Progenitor cell of endocrine pancreas (in vitro differentiated cells): Measurements from ENCODE around the gene PPHLN1. TPM values are rescaled to one million over a fixed set of nuclear protein-coding genes. Genes with fewer than 3 reads are reported as not detected.

Source experiments
- DNase-seq: peaks from one replicate; pipeline ENCODE4 v3.0.0; 2021; ENCODE audit warnings: low spot score; ENCODE audit not compliant: unreplicated experiment
- H3K27ac Mint-ChIP-seq: 2 replicates; pipeline ENCODE4 v1.8.0; 2021; ENCODE audit warnings: mild to moderate bottlenecking, moderate library complexity, mixed read lengths
- H3K27me3 Mint-ChIP-seq: 2 replicates; pipeline ENCODE4 v1.8.0; 2021; ENCODE audit warnings: mixed read lengths
- H3K36me3 Mint-ChIP-seq: 2 replicates; pipeline ENCODE4 v1.8.0; 2022; ENCODE audit warnings: mixed read lengths; ENCODE audit not compliant: insufficient read depth
- H3K4me1 Mint-ChIP-seq: 2 replicates; pipeline ENCODE4 v1.8.0; 2021; ENCODE audit warnings: low read depth, mixed read lengths
- H3K4me3 Mint-ChIP-seq: 2 replicates; pipeline ENCODE4 v1.8.0; 2021; ENCODE audit warnings: low read depth, mild to moderate bottlenecking, moderate library complexity, mixed read lengths
- H3K9me3 Mint-ChIP-seq: 2 replicates; pipeline ENCODE4 v1.8.0; 2021; ENCODE audit warnings: low read depth, mixed read lengths
- total RNA-seq: library from RNA; stranded (reverse); gene quantifications from 2 replicates; pipeline ENCODE4 v1.2.1, GENCODE V29; 2021
- TF ChIP-seq, protein P1 (sequence below): fragments of 200-600 bp; sonication (generic); IDR thresholded peaks from one replicate; pipeline ENCODE4 v1.5.0; 2021; ENCODE audit warnings: antibody characterized with exemption, mild to moderate bottlenecking; ENCODE audit not compliant: unreplicated experiment

Gene PPHLN1
- total RNA-seq, 1 donor from 2014 or later = 62.2 TPM

DNA sequence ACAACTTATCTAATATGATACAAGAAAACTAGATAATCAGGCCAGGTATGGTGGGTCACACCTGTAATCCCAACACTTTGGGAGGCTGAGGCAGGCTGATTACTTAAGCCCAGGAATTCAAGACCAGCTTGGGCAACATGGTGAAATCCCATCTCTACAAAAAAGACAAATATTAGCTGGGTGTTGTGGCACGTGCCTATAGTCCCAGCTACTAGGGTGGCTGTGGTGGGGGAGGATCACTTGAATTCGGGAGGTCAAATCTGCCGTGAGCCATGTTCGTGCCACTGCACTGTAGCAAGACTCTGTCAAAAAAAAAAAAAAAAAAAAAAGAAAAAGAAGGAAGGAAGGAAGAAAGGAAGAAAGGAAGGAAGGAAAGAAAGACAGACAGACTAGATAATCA is 27.1 kb upstream of the PPHLN1 start:
- Mint-ChIP-seq H3K4me1 (no peaks in the 10 kb centered on the region), H3K36me3 (no peaks in the 10 kb centered on the region), H3K27me3 (no peaks in the 10 kb centered on the region), H3K27ac (no peak overlapping the region), H3K4me3 (no peak overlapping the region), H3K9me3 (no peaks in the 10 kb centered on the region)
- DNase-seq = no peak
- TF ChIP-seq, protein P1, sequence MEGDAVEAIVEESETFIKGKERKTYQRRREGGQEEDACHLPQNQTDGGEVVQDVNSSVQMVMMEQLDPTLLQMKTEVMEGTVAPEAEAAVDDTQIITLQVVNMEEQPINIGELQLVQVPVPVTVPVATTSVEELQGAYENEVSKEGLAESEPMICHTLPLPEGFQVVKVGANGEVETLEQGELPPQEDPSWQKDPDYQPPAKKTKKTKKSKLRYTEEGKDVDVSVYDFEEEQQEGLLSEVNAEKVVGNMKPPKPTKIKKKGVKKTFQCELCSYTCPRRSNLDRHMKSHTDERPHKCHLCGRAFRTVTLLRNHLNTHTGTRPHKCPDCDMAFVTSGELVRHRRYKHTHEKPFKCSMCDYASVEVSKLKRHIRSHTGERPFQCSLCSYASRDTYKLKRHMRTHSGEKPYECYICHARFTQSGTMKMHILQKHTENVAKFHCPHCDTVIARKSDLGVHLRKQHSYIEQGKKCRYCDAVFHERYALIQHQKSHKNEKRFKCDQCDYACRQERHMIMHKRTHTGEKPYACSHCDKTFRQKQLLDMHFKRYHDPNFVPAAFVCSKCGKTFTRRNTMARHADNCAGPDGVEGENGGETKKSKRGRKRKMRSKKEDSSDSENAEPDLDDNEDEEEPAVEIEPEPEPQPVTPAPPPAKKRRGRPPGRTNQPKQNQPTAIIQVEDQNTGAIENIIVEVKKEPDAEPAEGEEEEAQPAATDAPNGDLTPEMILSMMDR = no peak

DNA sequence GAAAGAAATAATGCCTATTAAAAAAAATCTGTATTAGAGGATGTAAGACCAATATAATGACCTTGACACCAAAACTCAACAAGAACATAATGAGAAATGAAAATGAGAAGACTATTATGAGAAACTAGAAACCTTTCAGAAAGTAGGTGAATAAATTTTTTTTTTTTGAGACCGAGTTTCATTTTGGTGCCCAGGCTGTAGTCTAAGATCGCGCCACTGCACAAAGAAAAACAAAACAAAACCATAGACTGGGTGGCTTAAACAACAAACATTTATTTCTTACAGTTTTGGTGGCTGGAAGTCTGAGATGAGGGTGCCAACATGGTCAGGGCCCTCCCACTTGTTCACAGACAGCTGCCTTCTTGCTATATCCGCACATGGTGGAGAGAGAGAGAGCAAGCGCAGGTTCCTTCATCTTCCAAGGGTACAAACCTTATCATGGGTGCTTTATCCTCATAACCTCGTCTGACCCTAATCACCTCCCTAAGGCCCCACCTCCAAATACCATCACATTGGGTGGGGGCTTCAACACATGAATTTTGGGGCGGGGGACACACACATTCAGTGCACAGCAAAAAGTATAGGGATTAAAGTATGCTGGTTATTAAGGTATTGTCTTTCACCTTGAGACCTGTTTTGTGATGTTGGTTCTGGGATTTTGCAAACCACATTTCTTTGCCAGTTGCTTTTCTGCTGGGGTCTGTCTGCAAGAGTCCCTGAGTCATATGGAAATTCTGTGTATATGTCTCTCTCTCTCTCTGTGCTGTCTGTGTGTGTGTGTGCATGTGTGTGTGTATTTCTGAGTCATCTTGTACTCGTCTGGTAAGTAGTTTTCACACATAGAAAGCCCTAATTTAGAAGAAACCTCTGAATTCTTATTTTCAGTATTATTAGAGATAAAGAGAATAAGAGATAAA is 26.3 kb upstream of the PPHLN1 start:
- H3K27me3 Mint-ChIP-seq = no peaks in the 10 kb centered on the region
- H3K36me3 Mint-ChIP-seq = no peaks in the 10 kb centered on the region
- no peaks in the 10 kb centered on the region for H3K9me3 Mint-ChIP-seq
- no peak for DNase-seq
- no peak overlapping the region for H3K27ac Mint-ChIP-seq
- no peak overlapping the region for H3K4me3 Mint-ChIP-seq
- TF ChIP-seq, protein P1 = no peak
- H3K4me1 Mint-ChIP-seq = no peaks in the 10 kb centered on the region

DNA sequence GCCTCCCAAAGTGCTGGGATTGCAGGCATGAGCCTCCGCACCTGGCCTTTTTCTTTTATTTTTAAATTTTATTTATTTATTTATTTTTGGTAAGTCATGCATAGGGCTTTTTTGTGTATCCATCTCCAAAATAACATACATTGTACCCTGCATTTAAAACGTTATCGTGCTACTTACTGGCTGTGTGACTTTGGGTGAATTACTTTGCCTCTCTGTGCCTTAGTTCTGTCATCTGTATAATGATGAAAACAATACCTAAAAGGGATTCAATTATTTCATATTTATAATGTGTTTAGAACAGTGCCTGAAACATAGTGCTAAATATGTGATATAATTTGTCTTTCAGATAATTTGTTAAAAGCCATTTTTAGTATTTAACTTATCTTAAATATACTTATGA is 19.7 kb upstream of the PPHLN1 start:
- Mint-ChIP-seq H3K4me1 (no peaks in the 10 kb centered on the region), H3K36me3 (peaks cover 2% of the 10 kb centered on the region), H3K27ac (no peak overlapping the region), H3K27me3 (no peaks in the 10 kb centered on the region), H3K4me3 (no peak overlapping the region), H3K9me3 (no peaks in the 10 kb centered on the region)
- no peak for DNase-seq
- TF ChIP-seq, protein P1 = no peak

DNA sequence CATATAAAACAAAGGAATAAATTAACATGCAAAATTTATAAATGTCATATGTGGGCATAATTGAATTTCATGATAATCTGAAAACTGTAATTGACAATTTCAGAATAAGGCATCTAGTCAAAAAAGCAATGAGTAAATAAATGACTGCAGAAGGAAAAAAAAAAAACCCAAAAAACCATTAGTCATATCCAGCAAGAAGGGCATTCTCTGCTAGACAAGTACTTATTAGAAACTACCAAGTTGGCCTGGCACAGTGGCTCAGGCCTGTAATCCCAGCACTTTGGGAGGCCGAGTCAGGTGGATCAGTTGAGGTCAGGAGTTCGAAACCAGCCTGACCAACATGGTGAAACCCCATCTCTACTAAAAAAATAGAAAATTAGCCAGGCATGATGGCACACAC is 17.6 kb upstream of the PPHLN1 start:
- no peaks in the 10 kb centered on the region for H3K9me3 Mint-ChIP-seq
- DNase-seq = no peak
- TF ChIP-seq, protein P1 = no peak

DNA sequence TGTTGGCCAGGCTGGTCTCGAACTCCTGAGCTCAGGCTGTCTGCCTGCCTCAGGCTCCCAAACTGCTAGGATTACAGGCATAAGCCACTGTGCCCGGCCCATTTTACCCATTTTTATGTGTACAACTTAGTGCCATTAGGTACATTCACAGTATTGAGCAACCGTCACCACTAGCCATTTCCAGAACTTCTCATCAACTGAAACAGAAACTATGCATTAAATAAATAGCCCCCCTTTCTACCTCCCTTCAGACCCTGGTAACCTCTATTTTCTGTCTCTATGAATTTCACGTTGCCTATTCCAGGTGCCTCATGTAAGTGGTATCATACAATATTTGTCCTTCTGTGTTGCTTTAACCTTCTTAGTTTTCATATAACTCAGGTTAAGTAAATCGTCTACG is 16.0 kb upstream of the PPHLN1 start:
- H3K4me1 Mint-ChIP-seq = peaks cover 1% of the 10 kb centered on the region
- TF ChIP-seq, protein P1 = no peak
- no peaks in the 10 kb centered on the region for H3K9me3 Mint-ChIP-seq
- no peaks in the 10 kb centered on the region for H3K27me3 Mint-ChIP-seq
- no peak overlapping the region for H3K4me3 Mint-ChIP-seq
- H3K36me3 Mint-ChIP-seq = peaks cover 9% of the 10 kb centered on the region
- H3K27ac Mint-ChIP-seq = no peak overlapping the region
- DNase-seq = no peak

More for the DNA sequence above, 17.6 kb upstream of the PPHLN1 start:
- Mint-ChIP-seq H3K27ac (no peak overlapping the region), H3K27me3 (no peaks in the 10 kb centered on the region), H3K36me3 (peaks cover 4% of the 10 kb centered on the region), H3K4me1 (no peaks in the 10 kb centered on the region), H3K4me3 (no peak overlapping the region)
